ENCODE measurements around the gene C1QTNF4. TPM values are rescaled to one million over a fixed set of nuclear protein-coding genes. Genes with fewer than 3 reads are reported as not detected.
A peak's percentile ranks its signal among the peaks of the same experiment; 100 is the strongest.

Gene C1QTNF4
- total and polyA plus RNA-seq, 2 donors (not counting 1 experiment from before 2014, with no cell fraction given): 1.6 TPM; not detected in 1

DNA sequence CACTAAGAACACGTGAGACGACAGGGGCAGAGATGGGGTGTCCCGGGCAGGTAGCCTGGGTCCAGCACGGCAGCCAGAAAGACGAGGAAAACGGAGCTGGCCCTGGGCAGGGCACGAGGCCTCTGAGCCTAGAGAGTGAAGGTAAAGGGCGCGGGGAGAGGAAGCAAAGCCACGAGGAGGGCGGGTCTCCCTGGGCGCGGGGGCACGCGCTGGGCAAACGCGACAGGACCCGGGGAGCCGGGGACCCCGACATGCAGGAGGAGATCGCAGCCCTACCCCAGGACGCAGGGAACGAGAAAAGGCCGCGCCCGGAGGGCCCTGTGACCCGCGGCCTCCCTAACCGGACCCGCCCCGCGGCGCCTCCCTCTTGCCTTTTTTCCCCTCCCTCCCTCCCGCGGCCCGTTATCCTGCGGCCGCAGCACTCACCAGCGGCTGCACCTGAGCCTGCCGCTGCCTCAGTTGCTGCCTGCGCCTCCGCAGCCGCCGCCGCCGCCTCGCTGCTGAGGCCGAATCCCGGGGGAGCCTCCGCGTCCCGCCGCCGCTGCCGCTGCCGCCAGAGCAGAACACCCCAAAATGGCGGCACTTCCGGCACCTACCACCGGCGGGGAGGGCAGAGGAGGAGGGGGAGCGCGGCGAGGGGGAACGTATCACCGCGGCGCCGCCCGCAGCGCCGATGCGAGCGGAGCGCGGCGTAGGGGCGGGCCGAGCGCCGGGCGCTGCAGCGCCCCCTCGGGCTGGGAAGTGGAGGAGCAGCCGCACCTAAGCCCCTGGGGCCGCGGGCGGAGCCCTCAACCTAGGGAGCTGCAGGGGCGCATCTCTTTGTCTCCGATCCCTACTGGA, 41.4 kb downstream of the C1QTNF4 start, which contains the start of gene CELF1:
TSS of gene CELF1 (minus strand) at position 567 of the 840 bp plus-strand sequence. CDS start 53,609 bp downstream, outside the sequence.
- Histone ChIP-seq H3K36me3 (replicated peaks in 1 of 2; ENCODE audit: control extremely low read depth in 1 of 2, control insufficient read depth in 1 of 2, extremely low read depth in 1 of 2, insufficient read depth in 2 of 2, low read length in 1 of 2) (no peaks in the 10 kb centered on the region), H3K4me2 (replicated peaks; ENCODE audit: low read depth, low read length, poor library complexity, severe bottlenecking) (peak within 1 kb of the TSS; percentile 90), H3K79me2 (ENCODE audit: control insufficient read depth, insufficient read depth, low read length) (peaks cover 71% of the 10 kb centered on the region), H4K20me1 (ENCODE audit: control insufficient read depth, insufficient read depth, low read length, poor library complexity, severe bottlenecking) (peaks cover 21% of the 10 kb centered on the region), H3K9ac (ENCODE audit: low read length) (peak within 1 kb of the TSS; percentile 94), H3K27ac (ENCODE audit: low read length in 2 of 2) (peak within 1 kb of the TSS; percentile 72 to 88), H2AFZ (ENCODE audit: insufficient read depth, low read depth, low read length, poor library complexity, severe bottlenecking) (peak within 1 kb of the TSS; percentile 93), H3K27me3 (replicated peaks in 1 of 4; ENCODE audit: control extremely low read depth in 1 of 4, control insufficient read depth in 3 of 4, insufficient read depth in 4 of 4, low read length in 3 of 4) (no peaks in the 10 kb centered on the region), H3K4me3 (ENCODE audit: control extremely low read depth in 1 of 5, extremely low read depth in 1 of 5, insufficient read depth in 1 of 5, low read depth in 2 of 5, low read length in 4 of 5) (peak within 1 kb of the TSS; percentile 65 to 94 (median 90)), H3K4me1 (ENCODE audit: control insufficient read depth in 2 of 2, insufficient read depth in 2 of 2, low read length in 2 of 2) (peaks cover 31 to 32% of the 10 kb centered on the region in 2 donors), H3K9me3 (ENCODE audit: control extremely low read depth in 1 of 3, control insufficient read depth in 2 of 3, insufficient read depth in 1 of 3, low read length in 2 of 3) (no peaks in the 10 kb centered on the region)
- no peaks in the 10 kb centered on the region for H3K9me3 Mint-ChIP-seq (ENCODE audit: insufficient read depth)
- H3K27me3 Mint-ChIP-seq: no peaks in the 10 kb centered on the region
- POLR2A ChIA-PET: interaction anchor here (0.5 to 0.9 kb wide), 4 partner anchors 12 to 298 kb away, joined by 3 to 7 read pairs (median 4); partner anchors contain the start of gene PTPMT1
- peak within 1 kb of the TSS; percentile 99 for H3K4me3 Mint-ChIP-seq
- ATAC-seq (ENCODE audit: low read depth) (peak; percentile 95), DNase-seq (peak; percentile 96)
- CTCF ChIA-PET: interaction anchor here (0.6 to 3.3 kb wide), 2 partner anchors 12 to 95 kb away, joined by 7 to 19 read pairs; partner anchors contain the start of gene PTPMT1
- peak; percentile 96 for TF ChIP-seq CTCF (IDR thresholded peaks at IDR 0.05)
- TF ChIP-seq EZH2 (IDR thresholded peaks at IDR 0.05; ENCODE audit: borderline replicate concordance, insufficient read depth, low read depth, low read length, poor library complexity, severe bottlenecking): no peak
- intact Hi-C loops (cut with micrococcal nuclease): loop anchor here (1.0 to 10.0 kb wide), 11 partner anchors 13 to 1618 kb away; partner anchors contain the start of genes CSTPP1, FNBP4, MTCH2 and NDUFS3
- peaks cover 44% of the 10 kb centered on the region for H3K4me1 Mint-ChIP-seq
- H3K27ac Mint-ChIP-seq: peak within 1 kb of the TSS; percentile 93
- under 1% methylated on average over 83 of the region's 89 CpGs for WGBS (ENCODE audit: insufficient coverage)

Measured in B cell (primary cell).